A549 (cell line): ENCODE measurements around the gene VAMP1. TPM values are rescaled to one million over a fixed set of nuclear protein-coding genes. Genes with fewer than 3 reads are reported as not detected.

Experiments used
- ATAC-seq, 2 experiments: fragments of 200-7000 bp in 1 of 2; fragments of >200 bp in 1 of 2; cut with Nextera tagmentation in 1 of 2; cut with Tn5 transposase in 1 of 2; 3 replicates each; pipeline versions ENCODE4 v1.8.0 to v1.9.1; 2018 to 2020; ENCODE audit warnings: mild to moderate bottlenecking in 1 of 2, moderate library complexity in 1 of 2
- CTCF ChIA-PET: fragments of 300-600 bp; sonication (Branson Sonifier 250); formaldehyde crosslinking; extraction: SDS; loops from one replicate; lab custom pipeline; 2021; ENCODE audit warnings: antibody characterized with exemption, inconsistent platforms; lab: Yijun Ruan, JAX
- POLR2A ChIA-PET: fragments of 350-600 bp; formaldehyde crosslinking; extraction: SDS; loops from one replicate; lab custom pipeline; 2021; ENCODE audit warnings: antibody characterized with exemption, inconsistent platforms; lab: Yijun Ruan, JAX
- DNase-seq, 2 experiments: peaks; one replicate each; pipeline versions ENCODE4 v3.0.0 to v3.0.0-alpha.2; 2011 to 2016; ENCODE audit warnings: low read depth in 1 of 2, low spot score in 1 of 2
- FAIRE-seq: peaks from 2 replicates; lab custom pipeline; 2011; peaks lifted over from hg19 to GRCh38; lab: Jason Lieb, UNC
- H3K27ac ChIP-seq, 2 experiments: fragments of >200 bp; sonication (Bioruptor Twin); formaldehyde crosslinking; 3 replicates each; pipeline ENCODE4 v1.5.1; 2016 to 2017
- H3K4me1 ChIP-seq: fragments of >200 bp; sonication (Bioruptor Twin); formaldehyde crosslinking; 3 replicates; pipeline ENCODE4 v1.6.1; 2016
- H3K4me2 ChIP-seq: fragments of >200 bp; sonication (Bioruptor Twin); formaldehyde crosslinking; 3 replicates; pipeline ENCODE4 v1.6.1; 2016
- H3K4me3 ChIP-seq: fragments of >200 bp; sonication (Bioruptor Twin); formaldehyde crosslinking; 3 replicates; pipeline ENCODE4 v1.5.1; 2016
- H3K9me3 ChIP-seq: fragments of >200 bp; sonication (Bioruptor Twin); formaldehyde crosslinking; 3 replicates; pipeline ENCODE4 v1.6.1; 2016
- CBX2 ChIP-seq: fragments of 200-600 bp; sonication (generic); IDR thresholded peaks from 2 replicates; pipeline ENCODE4 v1.6.1; 2016; ENCODE audit warnings: low read depth, mild to moderate bottlenecking, borderline replicate concordance
- CHD2 ChIP-seq: fragments of 150-350 bp; IDR thresholded peaks from 2 replicates; pipeline ENCODE4 v1.6.1; 2014; ENCODE audit warnings: low read length; ENCODE audit not compliant: partially characterized antibody
- FOSL2 ChIP-seq, 2 experiments: fragments of 450-650 bp in 1 of 2; fragments of >200 bp in 1 of 2; sonication (Bioruptor Twin) in 1 of 2; formaldehyde crosslinking; IDR thresholded peaks; 2 replicates each; pipeline versions ENCODE4 v1.5.0 to v1.6.1; 2016 to 2020; ENCODE audit warnings: mild to moderate bottlenecking in 1 of 2, moderate library complexity in 1 of 2
- HOXA7 ChIP-seq: fragments of 250-450 bp; sonication (Bioruptor Pico); IDR thresholded peaks from 2 replicates; pipeline ENCODE4 v1.5.0; 2020; ENCODE audit warnings: mild to moderate bottlenecking, moderate library complexity
- HOXB13 ChIP-seq: fragments of 250-450 bp; sonication (Bioruptor Pico); IDR thresholded peaks from 2 replicates; pipeline ENCODE4 v1.5.0; 2020; ENCODE audit warnings: low read depth, mild to moderate bottlenecking, moderate library complexity
- HOXB5 ChIP-seq: fragments of 250-450 bp; sonication (Bioruptor Pico); IDR thresholded peaks from 2 replicates; pipeline ENCODE4 v1.5.0; 2020; ENCODE audit warnings: mild to moderate bottlenecking, moderate library complexity
- KDM5A ChIP-seq: fragments of 200-600 bp; sonication (generic); IDR thresholded peaks from 2 replicates; pipeline ENCODE4 v1.6.1; 2016; ENCODE audit warnings: antibody characterized with exemption, mild to moderate bottlenecking
- NFE2L2 ChIP-seq: fragments of 150-350 bp; conservative IDR thresholded peaks from 2 replicates; pipeline ENCODE4 v1.6.1; 2014; ENCODE audit warnings: low read length
- POLR2AphosphoS2 ChIP-seq: conservative IDR thresholded peaks from 2 replicates; pipeline ENCODE4 v1.6.1; 2012; ENCODE audit warnings: low read length, improper control_type of control experiment, inconsistent platforms
- RARB ChIP-seq: fragments of 250-450 bp; sonication (Bioruptor Pico); IDR thresholded peaks from 2 replicates; pipeline ENCODE4 v1.8.0; 2021; ENCODE audit warnings: mild to moderate bottlenecking, moderate library complexity
- RCOR1 ChIP-seq: fragments of 150-350 bp; IDR thresholded peaks from 2 replicates; pipeline ENCODE4 v1.6.1; 2014; ENCODE audit warnings: antibody characterized with exemption, low read length, low read depth
- SREBF2 ChIP-seq: fragments of 450-650 bp; IDR thresholded peaks from 2 replicates; pipeline ENCODE4 v1.6.1; 2014; ENCODE audit warnings: mild to moderate bottlenecking, moderate library complexity
- TFCP2L1 ChIP-seq: fragments of 250-450 bp; sonication (Bioruptor Pico); IDR thresholded peaks from 2 replicates; pipeline ENCODE4 v1.5.0; 2021; ENCODE audit warnings: mild to moderate bottlenecking
- ZC3H11A ChIP-seq: fragments of 450-650 bp; IDR thresholded peaks from 2 replicates; pipeline ENCODE4 v1.6.1; 2014; ENCODE audit warnings: antibody characterized with exemption, mild to moderate bottlenecking
- ZNF302 ChIP-seq: fragments of 250-450 bp; sonication (Bioruptor Pico); IDR thresholded peaks from 2 replicates; pipeline ENCODE4 v1.9.0; 2021; ENCODE audit warnings: inconsistent platforms, mild to moderate bottlenecking, moderate library complexity
- WGBS: methylation state at CpG from one replicate; pipeline ENCODE4 v1.1.6; 2017; ENCODE audit errors: missing lambda C conversion rate; 5-methylcytosine and 5-hydroxymethylcytosine counted together
- polyA plus RNA-seq, 4 experiments: library from polyadenylated mRNA; depleted of rRNA in 3 of 4; stranded (reverse); fragments of >200 nt; fragmentation: RNase III in 1 of 4; extraction: RNeasy Plus Mini Kit Qiagen cat#74134 plus additional on column Dnase treatment in 1 of 4; gene quantifications; 2 replicates in 3 of 4; 3 replicates in 1 of 4; pipeline ENCODE4 v1.2.3, GENCODE V29; 2011 to 2017
- TF ChIP-seq, protein P1 (sequence below): fragments of 450-650 bp; IDR thresholded peaks from 2 replicates; pipeline ENCODE4 v1.6.1; 2014; ENCODE audit warnings: antibody characterized with exemption
- TF ChIP-seq, protein P2 (sequence below): IDR thresholded peaks from 2 replicates; pipeline ENCODE4 v1.6.1; 2012; ENCODE audit warnings: low read depth, borderline replicate concordance
- TF ChIP-seq, protein P3 (sequence below): fragments of 150-350 bp; IDR thresholded peaks from 2 replicates; pipeline ENCODE4 v1.6.1; 2014; ENCODE audit warnings: low read depth, mild to moderate bottlenecking, low read length
- TF ChIP-seq, protein P4 (sequence below): fragments of 250-450 bp; sonication (Bioruptor Pico); IDR thresholded peaks from 2 replicates; pipeline ENCODE4 v1.5.0; 2021; ENCODE audit warnings: mild to moderate bottlenecking, moderate library complexity, borderline replicate concordance

The VAMP1 gene
- polyA plus RNA-seq, 2 of the 4 experiments (the other 2 are of a cell fraction): 17.6 to 22.7 TPM

DNA sequence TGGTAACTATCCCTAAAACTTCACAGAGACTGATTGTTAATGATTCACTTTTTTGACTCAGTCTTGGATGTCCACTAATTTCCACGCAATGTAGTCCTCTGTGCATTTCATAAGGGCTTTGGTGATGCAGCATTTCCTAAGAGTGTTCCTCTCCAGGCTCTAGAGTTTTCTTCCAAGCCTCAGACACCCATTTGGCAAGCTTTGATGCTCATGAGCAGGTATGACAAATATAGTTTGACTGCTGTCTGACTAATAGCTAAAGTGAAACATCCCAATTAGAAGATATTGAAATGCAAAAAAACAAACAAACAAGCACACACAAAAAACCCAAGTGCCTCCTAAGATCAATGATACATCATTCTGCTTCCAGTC, 1.5 kb upstream of the VAMP1 start:
- CTCF ChIA-PET: interaction anchor here (1.1 kb wide), 1 partner anchor 21 kb away, joined by 3 read pairs; the partner anchor contains the start of gene MRPL51
- POLR2A ChIA-PET: no interaction called here
- H3K4me3 ChIP-seq: no peak overlapping the region
- no peaks in the 10 kb centered on the region for H3K9me3 ChIP-seq
- no peak for FAIRE-seq
- TF ChIP-seq HOXB13 (CRISPR knock-in tag) (no peak), HOXA7 (CRISPR knock-in tag) (no peak), ZC3H11A (no peak), TFCP2L1 (CRISPR knock-in tag) (no peak), FOSL2 (IDR thresholded peaks at IDR 0.05) (no peak), FOSL2 (CRISPR knock-in tag; IDR thresholded peaks at IDR 0.05) (0 out of 2 replicates have a peak, but pooled peaks have one; percentile 7), NFE2L2 (no peak), RARB (no peak)
- ATAC-seq: no peak
- 39% methylated on average over 1 of the region's 1 CpG for WGBS
- peak in 1 of 2 experiments; percentile 17 for DNase-seq
- peaks cover 38% of the 10 kb centered on the region for H3K4me1 ChIP-seq
- peak overlapping the region; percentile 100; the same call in 2 of the 3 replicates for H3K4me2 ChIP-seq
- H3K27ac ChIP-seq: no peak overlapping the region

DNA sequence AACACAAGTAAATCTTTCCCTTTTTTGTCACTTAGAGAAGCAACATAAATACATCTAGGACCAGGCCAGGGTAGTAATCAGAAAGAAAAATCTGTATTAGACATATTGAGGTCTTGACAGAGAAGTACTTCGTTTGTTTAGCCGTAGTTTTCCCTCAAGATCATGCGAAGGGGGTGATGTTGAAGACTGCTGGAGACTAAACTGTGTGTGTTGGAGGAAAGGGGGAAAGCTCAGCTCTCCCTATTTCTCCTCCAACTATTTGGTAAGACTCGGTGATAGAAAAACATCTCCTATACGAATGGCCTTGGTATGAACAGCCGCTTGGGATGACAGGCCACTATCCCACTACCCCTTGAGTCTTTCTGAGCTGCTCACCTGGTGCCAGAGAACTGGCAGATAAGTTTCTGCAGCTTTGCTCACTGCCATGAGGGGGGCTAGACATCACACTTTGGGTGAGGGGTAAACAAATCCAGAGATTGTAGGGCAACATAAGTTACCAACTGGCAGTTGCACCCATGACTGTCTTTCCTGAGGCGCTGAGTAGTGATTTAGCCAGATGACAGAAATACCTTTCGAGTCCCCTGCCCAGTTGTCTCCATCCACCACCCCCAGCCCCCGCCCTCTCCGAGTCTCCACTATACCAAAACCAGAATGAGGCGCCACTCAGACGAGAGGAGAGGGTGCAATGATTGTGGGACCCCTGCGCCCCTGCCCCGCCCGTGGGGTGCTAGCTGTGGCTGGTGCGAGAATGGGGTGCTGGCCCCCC, 685 bp downstream of the VAMP1 start:
- peak; percentile 14 to 16; a peak in 5 of 6 replicates for ATAC-seq
- CTCF ChIA-PET: interaction anchor here (0.8 to 4.6 kb wide), 12 partner anchors 13 to 481 kb away, joined by 3 to 33 read pairs (median 4); partner anchors contain the start of gene MRPL51
- Histone ChIP-seq H3K4me1 (peaks cover 42% of the 10 kb centered on the region), H3K9me3 (no peaks in the 10 kb centered on the region), H3K4me3 (peak overlapping the region; percentile 68), H3K4me2 (peak overlapping the region; percentile 100), H3K27ac (peak overlapping the region; percentile 81 to 90)
- TF ChIP-seq HOXB5 (no peak), SREBF2 (no peak), CBX2 (no peak), ZNF302 (CRISPR knock-in tag) (no peak), RCOR1 (no peak)
- TF ChIP-seq, protein P1, sequence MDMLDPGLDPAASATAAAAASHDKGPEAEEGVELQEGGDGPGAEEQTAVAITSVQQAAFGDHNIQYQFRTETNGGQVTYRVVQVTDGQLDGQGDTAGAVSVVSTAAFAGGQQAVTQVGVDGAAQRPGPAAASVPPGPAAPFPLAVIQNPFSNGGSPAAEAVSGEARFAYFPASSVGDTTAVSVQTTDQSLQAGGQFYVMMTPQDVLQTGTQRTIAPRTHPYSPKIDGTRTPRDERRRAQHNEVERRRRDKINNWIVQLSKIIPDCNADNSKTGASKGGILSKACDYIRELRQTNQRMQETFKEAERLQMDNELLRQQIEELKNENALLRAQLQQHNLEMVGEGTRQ: no peak
- TF ChIP-seq, protein P2, sequence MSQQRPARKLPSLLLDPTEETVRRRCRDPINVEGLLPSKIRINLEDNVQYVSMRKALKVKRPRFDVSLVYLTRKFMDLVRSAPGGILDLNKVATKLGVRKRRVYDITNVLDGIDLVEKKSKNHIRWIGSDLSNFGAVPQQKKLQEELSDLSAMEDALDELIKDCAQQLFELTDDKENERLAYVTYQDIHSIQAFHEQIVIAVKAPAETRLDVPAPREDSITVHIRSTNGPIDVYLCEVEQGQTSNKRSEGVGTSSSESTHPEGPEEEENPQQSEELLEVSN: no peak
- no peak for FAIRE-seq
- POLR2A ChIA-PET: interaction anchor here (0.8 to 2.7 kb wide), 40 partner anchors 9 to 302 kb away, joined by 3 to 42 read pairs (median 6); partner anchors contain the start of genes CD9, COPS7A, GAPDH and MRPL51
- WGBS: 40% methylated on average over 7 of the region's 16 CpGs
- DNase-seq: no peak

DNA sequence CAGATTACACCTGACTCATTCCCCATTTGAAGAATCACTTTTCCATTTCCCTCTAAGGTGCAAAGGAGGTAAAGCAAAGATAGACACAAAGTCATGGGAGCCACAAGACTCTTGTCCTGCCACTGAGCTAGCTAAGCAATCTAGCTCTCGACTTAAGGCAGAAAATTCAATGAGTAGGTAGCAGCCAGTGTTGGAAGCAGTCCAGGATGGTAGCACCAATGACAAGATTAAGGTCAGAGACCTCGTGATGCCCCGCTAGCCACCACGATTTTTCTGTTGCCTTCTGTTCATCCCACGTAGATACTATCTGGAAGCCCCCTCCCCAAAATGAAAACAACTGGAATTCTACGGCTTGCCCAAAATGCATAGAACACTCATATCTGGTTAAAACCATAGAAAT, 1.4 kb downstream of the VAMP1 start:
- peak overlapping the region; percentile 68; the same call in 1 of the 3 replicates for H3K4me3 ChIP-seq
- peak overlapping the region; percentile 100 for H3K4me2 ChIP-seq
- no peak for ATAC-seq
- POLR2A ChIA-PET: interaction anchor here (2.2 to 2.7 kb wide), 2 partner anchors 65 to 142 kb away, joined by 15 to 42 read pairs; partner anchors contain the start of gene GAPDH
- H3K9me3 ChIP-seq: no peaks in the 10 kb centered on the region
- FAIRE-seq: no peak
- TF ChIP-seq POLR2AphosphoS2 (no peak), CHD2 (no peak), FOSL2 (IDR thresholded peaks at IDR 0.05) (no peak), FOSL2 (CRISPR knock-in tag; IDR thresholded peaks at IDR 0.05) (no peak), KDM5A (no peak), TFCP2L1 (CRISPR knock-in tag) (no peak)
- TF ChIP-seq, protein P3, sequence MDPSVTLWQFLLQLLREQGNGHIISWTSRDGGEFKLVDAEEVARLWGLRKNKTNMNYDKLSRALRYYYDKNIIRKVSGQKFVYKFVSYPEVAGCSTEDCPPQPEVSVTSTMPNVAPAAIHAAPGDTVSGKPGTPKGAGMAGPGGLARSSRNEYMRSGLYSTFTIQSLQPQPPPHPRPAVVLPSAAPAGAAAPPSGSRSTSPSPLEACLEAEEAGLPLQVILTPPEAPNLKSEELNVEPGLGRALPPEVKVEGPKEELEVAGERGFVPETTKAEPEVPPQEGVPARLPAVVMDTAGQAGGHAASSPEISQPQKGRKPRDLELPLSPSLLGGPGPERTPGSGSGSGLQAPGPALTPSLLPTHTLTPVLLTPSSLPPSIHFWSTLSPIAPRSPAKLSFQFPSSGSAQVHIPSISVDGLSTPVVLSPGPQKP: no peak
- TF ChIP-seq, protein P4, sequence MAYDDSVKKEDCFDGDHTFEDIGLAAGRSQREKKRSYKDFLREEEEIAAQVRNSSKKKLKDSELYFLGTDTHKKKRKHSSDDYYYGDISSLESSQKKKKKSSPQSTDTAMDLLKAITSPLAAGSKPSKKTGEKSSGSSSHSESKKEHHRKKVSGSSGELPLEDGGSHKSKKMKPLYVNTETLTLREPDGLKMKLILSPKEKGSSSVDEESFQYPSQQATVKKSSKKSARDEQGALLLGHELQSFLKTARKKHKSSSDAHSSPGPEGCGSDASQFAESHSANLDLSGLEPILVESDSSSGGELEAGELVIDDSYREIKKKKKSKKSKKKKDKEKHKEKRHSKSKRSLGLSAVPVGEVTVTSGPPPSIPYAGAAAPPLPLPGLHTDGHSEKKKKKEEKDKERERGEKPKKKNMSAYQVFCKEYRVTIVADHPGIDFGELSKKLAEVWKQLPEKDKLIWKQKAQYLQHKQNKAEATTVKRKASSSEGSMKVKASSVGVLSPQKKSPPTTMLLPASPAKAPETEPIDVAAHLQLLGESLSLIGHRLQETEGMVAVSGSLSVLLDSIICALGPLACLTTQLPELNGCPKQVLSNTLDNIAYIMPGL (CRISPR knock-in tag): no peak
- no peak for DNase-seq
- H3K27ac ChIP-seq: no peak overlapping the region
- H3K4me1 ChIP-seq: peaks cover 42% of the 10 kb centered on the region
- 65% methylated on average over 6 of the region's 6 CpGs for WGBS
- CTCF ChIA-PET: interaction anchor here (1.0 to 4.6 kb wide), 6 partner anchors 45 to 185 kb away, joined by 3 to 33 read pairs (median 9); no protein-coding TSS in a partner anchor
